Colon (tissue), 2 donors: Measurements from ENCODE around the gene PBX2.
A peak's percentile ranks its signal among the peaks of the same experiment; 100 is the strongest.
"Not testable (repeated sequence)": the region's sequence is repeated elsewhere in the genome, so short reads cannot be mapped to it uniquely, and the experiment has no call there.

Experiments
- FAIRE-seq: peaks from 2 replicates; lab custom pipeline; 2012; peaks lifted over from hg19 to GRCh38; lab: Jason Lieb, UNC
- donor health status: control.
- donor health status: control.

PBX2 gene

GRCh38 chr6:32186151-32186840 lies 3.7 kb downstream of the PBX2 start:
- FAIRE-seq: not testable (repeated sequence)

- not testable (repeated sequence) for FAIRE-seq
Measured at GRCh38 chr6:32185681-32186131, 4.3 kb downstream of the PBX2 start.

GRCh38 chr6:32184084-32184640 lies 5.8 kb downstream of the PBX2 start, which contains the start of gene AGER:
Gene AGER, minus strand, starts transcription at chr6:32184253. Its CDS starts 31 bp downstream, at chr6:32184222.
- FAIRE-seq: no peak

GRCh38 chr6:32183483-32184083 lies 6.4 kb downstream of the PBX2 start:
- FAIRE-seq: no peak

- FAIRE-seq: no peak
Measured at GRCh38 chr6:32183030-32183429, 7.0 kb downstream of the PBX2 start.

DNA sequence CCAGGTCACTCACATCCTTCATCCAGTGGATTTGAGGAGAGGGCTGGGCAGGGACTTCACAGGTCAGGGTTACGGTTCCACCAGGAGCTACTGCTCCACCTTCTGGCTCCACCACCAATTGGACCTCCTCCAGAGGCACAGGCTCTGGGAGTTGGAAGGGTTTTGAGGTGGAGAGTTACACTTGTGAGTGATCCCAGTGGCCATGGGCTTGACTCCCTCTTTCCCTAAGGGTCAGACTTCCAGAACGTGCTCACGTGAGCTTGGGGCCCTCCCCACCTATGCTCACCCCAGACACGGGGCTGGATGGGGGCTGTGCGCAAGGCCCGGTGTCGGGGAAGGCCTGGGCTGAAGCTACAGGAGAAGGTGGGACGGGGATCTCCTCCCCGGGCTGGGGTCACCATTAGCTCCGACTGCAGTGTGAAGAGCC lies 7.4 kb downstream of the PBX2 start:
- FAIRE-seq: no peak

- FAIRE-seq: no peak
Measured at GRCh38 chr6:32181915-32182529, 8.0 kb downstream of the PBX2 start.

DNA sequence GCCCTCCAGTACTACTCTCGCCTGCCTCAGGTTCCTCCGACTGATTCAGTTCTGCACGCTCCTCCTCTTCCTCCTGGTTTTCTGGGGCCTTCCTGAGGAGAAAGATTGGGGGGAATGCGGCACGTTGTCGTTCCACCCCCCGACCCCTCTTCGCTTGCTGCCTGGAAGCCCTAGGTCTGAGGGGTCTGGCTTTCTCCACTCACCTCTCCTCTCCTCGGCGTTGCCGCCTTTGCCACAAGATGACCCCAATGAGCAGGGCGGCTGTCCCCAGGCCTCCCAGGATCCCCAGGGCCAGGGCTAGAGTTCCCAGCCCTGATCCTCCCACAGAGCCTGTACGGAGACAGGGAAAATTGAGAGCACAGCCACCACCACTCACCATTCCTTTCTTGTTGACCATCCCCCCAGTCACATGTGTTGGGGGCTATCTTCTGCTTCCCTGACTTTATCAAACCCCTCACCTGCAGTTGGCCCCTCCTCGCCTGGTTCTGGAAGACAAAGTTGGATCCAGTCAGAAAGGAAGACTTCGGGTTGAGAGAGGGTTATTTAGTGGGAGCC lies 8.8 kb downstream of the PBX2 start:
- FAIRE-seq: no peak

DNA sequence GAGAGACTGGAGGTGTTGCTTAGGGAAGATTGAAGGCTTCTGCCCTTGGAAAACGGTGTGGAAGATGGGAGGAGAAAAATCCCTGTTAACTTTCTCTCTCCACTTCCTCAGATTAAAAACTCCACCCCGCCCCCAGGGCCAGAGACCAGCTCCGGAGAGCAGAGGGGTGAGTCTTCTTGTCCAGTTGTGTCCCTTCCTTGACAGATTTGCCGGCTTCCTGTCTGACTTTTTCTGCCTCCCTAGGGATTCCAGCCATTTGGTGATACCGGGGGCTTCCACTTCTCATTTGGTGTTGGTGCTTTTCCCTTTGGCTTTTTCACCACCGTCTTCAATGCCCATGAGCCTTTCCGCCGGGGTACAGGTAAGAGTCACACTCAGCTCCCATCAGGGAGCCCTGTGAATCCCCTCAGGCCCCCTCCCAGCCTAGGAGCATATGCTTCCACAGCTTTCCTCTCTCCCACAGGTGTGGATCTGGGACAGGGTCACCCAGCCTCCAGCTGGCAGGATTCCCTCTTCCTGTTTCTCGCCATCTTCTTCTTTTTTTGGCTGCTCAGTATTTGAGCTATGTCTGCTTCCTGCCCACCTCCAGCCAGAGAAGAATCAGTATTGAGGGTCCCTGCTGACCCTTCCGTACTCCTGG lies 10.1 kb downstream of the PBX2 start:
- FAIRE-seq: no peak

- no peak for FAIRE-seq
Measured at GRCh38 chr6:32178547-32179440, 11.2 kb downstream of the PBX2 start.

DNA sequence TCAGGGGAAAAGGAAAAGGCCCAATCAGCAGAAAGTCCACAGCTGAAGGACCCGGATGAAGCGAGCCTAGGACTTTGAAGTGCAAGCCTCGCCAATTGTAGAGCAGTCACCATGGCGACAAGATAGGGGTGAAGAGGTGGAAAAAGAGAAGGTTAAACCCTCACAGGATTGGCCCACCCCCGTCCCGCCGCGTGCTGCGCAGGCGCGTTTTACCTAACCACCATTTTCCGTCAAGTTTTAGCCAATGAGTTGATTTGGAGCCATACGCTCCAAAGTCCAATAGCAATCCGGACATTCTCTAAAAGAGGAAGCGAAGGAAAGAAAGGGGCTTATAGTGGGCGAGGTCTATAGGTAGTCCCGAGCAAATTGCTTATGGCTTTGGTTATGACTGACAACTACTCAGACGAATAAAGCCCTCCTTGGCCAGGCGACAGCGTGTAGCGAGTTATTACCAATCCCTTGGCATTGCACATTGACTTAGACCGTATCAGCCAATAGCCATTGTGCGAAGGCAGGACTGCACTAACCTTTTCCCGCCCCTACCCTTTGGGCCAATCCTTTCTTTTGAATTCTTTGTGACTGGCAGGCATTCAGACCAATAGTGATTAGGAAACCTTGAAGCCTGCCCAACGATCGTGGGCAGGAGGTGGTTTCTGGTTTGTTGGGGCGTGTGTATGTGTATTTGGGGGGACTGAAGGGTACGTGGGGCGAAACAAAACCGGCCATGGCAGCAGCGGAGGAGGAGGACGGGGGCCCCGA lies 12.0 kb downstream of the PBX2 start, which contains the start of gene RNF5:
RNF5 (plus strand) TSS at position 618 of the 759 bp plus-strand sequence; CDS start at position 725, 107 bp downstream.
- peak; percentile 95 for FAIRE-seq

DNA sequence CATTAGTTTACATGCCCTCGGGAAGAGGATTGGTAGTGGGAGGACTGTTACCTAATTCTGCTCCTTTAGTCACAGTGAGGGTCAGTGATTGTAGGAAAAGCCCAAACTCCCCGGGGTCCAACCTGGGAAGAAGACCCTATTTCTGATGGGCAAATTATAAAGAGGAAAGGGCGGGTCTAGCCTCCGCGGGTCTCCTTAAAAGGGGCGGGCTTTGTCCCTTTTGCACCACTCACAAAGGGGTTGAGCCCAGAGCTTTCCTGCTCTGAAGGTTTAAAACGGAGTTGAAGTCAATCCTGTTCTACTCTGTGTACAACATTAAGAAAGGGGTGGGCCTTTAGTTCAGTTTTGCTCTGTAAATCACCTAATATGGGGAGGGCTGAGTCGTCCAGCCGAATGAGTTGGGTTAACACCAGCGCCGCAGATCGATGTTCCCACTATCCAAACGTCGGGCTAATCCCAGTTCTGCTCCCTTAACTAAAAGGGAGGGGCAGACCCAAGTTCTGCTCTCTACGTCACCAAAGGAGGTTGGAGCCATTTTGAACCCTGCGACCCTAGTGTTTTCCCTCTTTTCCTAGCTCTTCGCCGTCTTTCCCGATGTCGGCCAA lies 12.7 kb downstream of the PBX2 start:
- no peak for FAIRE-seq

DNA sequence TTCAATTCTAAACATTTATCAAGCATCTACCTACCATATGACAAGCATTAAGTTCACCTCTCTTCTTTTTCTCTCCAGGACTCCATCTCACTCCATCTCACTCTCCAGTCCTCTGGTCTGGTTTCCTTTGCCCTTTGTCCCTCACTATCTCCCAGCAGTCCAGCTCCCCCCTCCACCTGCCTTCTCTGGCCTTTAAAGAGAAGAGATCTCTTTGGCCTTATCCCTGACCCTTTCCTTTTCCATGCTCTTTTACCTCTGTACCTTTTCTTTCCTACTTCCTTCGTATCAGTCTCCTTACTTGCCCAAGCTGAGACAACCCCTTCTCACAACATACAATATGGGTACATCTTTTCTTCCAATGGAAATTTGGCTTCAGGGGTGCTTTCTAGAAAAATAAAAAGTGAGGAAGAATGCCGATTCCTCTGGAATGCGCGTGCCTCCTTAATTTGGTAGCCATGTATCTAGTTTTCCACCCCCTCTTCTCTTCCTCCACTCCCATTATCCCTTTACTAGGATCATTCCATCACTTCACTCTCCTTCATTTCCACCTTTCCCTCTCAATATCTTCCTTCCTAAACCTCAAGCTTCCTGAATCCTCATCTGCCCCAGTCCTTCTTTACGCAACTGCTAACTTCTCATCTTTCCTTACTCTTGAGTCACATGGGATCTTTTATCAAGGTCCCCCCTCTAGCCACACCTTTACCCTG lies 13.4 kb downstream of the PBX2 start:
- FAIRE-seq: no peak

DNA sequence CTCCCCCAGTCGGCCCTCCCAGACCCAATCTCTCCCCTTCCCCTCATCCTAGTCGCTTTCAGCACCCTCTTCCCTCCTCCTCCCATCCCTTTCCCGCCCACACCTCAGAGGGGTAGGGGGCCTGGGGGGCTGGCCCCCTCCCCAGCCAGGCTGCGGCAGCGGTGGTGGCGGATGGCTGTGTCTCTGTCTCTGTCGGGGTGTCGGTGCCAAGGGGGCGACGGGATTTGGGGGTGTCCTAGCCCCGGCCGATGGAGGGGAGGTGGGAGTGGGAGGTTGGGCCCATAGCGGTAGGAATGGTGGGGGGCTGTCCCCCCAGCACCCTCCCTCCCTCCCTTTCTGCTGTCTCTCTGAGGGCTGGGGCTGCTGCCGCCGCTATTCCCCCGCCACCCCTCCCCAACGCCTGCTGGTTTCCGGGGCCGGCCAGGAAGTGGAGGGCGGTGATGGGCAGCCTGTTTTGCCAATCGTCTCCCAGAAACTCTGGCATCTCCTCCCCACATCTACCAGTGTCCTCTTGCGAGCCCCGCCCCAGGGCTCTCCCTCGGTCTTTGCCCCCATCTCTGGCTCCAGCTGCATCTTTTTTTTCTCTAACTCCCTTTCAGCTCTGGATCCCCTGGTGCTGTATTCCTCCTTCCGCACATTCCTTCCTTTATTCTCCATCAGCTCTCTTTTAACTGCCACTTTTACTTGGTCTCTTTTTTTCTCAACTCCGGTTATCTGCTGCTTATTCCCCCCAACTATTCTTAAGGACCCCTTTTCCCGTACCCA lies 14.1 kb downstream of the PBX2 start, which contains the start of gene AGPAT1:
AGPAT1 (minus strand) TSS at position 374 of the 765 bp plus-strand sequence. CDS start 4,588 bp downstream, outside the sequence.
- no peak for FAIRE-seq

DNA sequence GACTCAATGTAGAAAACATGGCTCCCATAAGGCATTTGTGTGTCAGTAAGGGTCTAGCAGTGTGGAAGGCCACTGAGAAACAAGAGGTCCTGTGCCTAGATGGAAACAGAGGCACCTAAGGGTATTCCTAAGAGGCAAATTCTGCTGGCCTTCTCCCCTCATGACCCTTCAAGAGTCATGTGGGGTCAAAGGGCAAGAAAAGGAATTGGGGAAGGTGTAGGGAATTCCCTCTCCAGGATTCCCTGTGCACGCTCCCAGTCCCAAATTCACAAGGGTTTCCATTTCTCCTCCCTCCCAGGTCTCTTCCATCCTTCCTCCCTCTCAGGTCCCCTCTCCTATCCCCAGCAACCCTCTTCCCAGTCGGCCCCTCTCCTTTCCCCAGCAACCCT lies 14.7 kb downstream of the PBX2 start:
- FAIRE-seq: no peak

GRCh38 chr6:32174416-32174815 lies 15.6 kb downstream of the PBX2 start:
- FAIRE-seq: no peak

- FAIRE-seq: no peak
Measured at GRCh38 chr6:32173051-32173727, 16.8 kb downstream of the PBX2 start.

GRCh38 chr6:32171234-32171633 lies 18.8 kb downstream of the PBX2 start:
- no peak for FAIRE-seq
